GM19023 (cell line): ENCODE data around the gene MMD.
"Not testable (repeated sequence)": the region's sequence is repeated elsewhere in the genome, so short reads cannot be mapped to it uniquely, and the experiment has no call there.

ENCODE experiments used
- ATAC-seq: cut with Tn5 transposase; IDR thresholded peaks from one replicate; pipeline ENCODE4 v1.9.1; 2021; ENCODE audit warnings: mild to moderate bottlenecking, moderate library complexity; ENCODE audit not compliant: unreplicated experiment

MMD gene

GRCh38 chr17:55424893-55425540, 3.4 kb upstream of the MMD start:
- ATAC-seq: no peak

GRCh38 chr17:55423535-55423934, 1.9 kb upstream of the MMD start:
- no peak for ATAC-seq

- not testable (repeated sequence) for ATAC-seq
Measured at GRCh38 chr17:55422828-55423164, 1.2 kb upstream of the MMD start.

- peak; percentile 12 for ATAC-seq
Measured at GRCh38 chr17:55420776-55421178, 858 bp downstream of the MMD start.

GRCh38 chr17:55420067-55420775, 1.4 kb downstream of the MMD start:
- peak; percentile 25 for ATAC-seq

GRCh38 chr17:55418369-55419268, 3.0 kb downstream of the MMD start:
- no peak for ATAC-seq

- ATAC-seq: no peak
Measured at GRCh38 chr17:55417411-55418268, 4.0 kb downstream of the MMD start.

- ATAC-seq: no peak
Measured at GRCh38 chr17:55416470-55417052, 5.1 kb downstream of the MMD start.

- no peak for ATAC-seq
Measured at GRCh38 chr17:55416000-55416399, 5.6 kb downstream of the MMD start.

- ATAC-seq: no peak
Measured at GRCh38 chr17:55414983-55415382, 6.7 kb downstream of the MMD start.

GRCh38 chr17:55413825-55414489, 7.7 kb downstream of the MMD start:
- ATAC-seq: no peak

GRCh38 chr17:55411463-55411855, 10.2 kb downstream of the MMD start:
- no peak for ATAC-seq

- ATAC-seq: no peak
Measured at GRCh38 chr17:55410722-55411462, 10.7 kb downstream of the MMD start.

GRCh38 chr17:55409030-55409800, 12.4 kb downstream of the MMD start:
- no peak for ATAC-seq

- no peak for ATAC-seq
Measured at GRCh38 chr17:55407641-55408566, 13.7 kb downstream of the MMD start.

GRCh38 chr17:55405600-55405999, 16.0 kb downstream of the MMD start:
- no peak for ATAC-seq

- ATAC-seq: not testable (repeated sequence)
Measured at GRCh38 chr17:55404197-55404596, 17.4 kb downstream of the MMD start.
